A549 (cell line): ENCODE results near the gene KIRREL1. TPM values are rescaled to one million over a fixed set of nuclear protein-coding genes. Genes with fewer than 3 reads are reported as not detected.

Source experiments
- ATAC-seq, 2 experiments: fragments of 200-7000 bp in 1 of 2; fragments of >200 bp in 1 of 2; cut with Nextera tagmentation in 1 of 2; cut with Tn5 transposase in 1 of 2; 3 replicates each; pipeline versions ENCODE4 v1.8.0 to v1.9.1; 2018 to 2020; ENCODE audit warnings: mild to moderate bottlenecking in 1 of 2, moderate library complexity in 1 of 2
- CTCF ChIA-PET: fragments of 300-600 bp; sonication (Branson Sonifier 250); formaldehyde crosslinking; extraction: SDS; loops from one replicate; lab custom pipeline; 2021; ENCODE audit warnings: antibody characterized with exemption, inconsistent platforms; lab: Yijun Ruan, JAX
- POLR2A ChIA-PET: fragments of 350-600 bp; formaldehyde crosslinking; extraction: SDS; loops from one replicate; lab custom pipeline; 2021; ENCODE audit warnings: antibody characterized with exemption, inconsistent platforms; lab: Yijun Ruan, JAX
- DNase-seq, 2 experiments: peaks; one replicate each; pipeline versions ENCODE4 v3.0.0 to v3.0.0-alpha.2; 2011 to 2016; ENCODE audit warnings: low read depth in 1 of 2, low spot score in 1 of 2
- FAIRE-seq: peaks from 2 replicates; lab custom pipeline; 2011; peaks lifted over from hg19 to GRCh38; lab: Jason Lieb, UNC
- H3K27ac ChIP-seq, 2 experiments: fragments of >200 bp; sonication (Bioruptor Twin); formaldehyde crosslinking; 3 replicates each; pipeline ENCODE4 v1.5.1; 2016 to 2017
- H3K4me1 ChIP-seq: fragments of >200 bp; sonication (Bioruptor Twin); formaldehyde crosslinking; 3 replicates; pipeline ENCODE4 v1.6.1; 2016
- H3K4me2 ChIP-seq: fragments of >200 bp; sonication (Bioruptor Twin); formaldehyde crosslinking; 3 replicates; pipeline ENCODE4 v1.6.1; 2016
- H3K4me3 ChIP-seq: fragments of >200 bp; sonication (Bioruptor Twin); formaldehyde crosslinking; 3 replicates; pipeline ENCODE4 v1.5.1; 2016
- H3K9me3 ChIP-seq: fragments of >200 bp; sonication (Bioruptor Twin); formaldehyde crosslinking; 3 replicates; pipeline ENCODE4 v1.6.1; 2016
- BHLHE40 ChIP-seq: IDR thresholded peaks from 2 replicates; pipeline ENCODE4 v1.6.1; 2012; ENCODE audit warnings: low read depth, low read length, inconsistent platforms
- CHD2 ChIP-seq: fragments of 150-350 bp; IDR thresholded peaks from 2 replicates; pipeline ENCODE4 v1.6.1; 2014; ENCODE audit warnings: low read length; ENCODE audit not compliant: partially characterized antibody
- EP300 ChIP-seq, 2 experiments: fragments of >200 bp; sonication (Bioruptor Twin); formaldehyde crosslinking; IDR thresholded peaks; 2 replicates in 1 of 2; 3 replicates in 1 of 2; pipeline ENCODE4 v1.6.1; 2016 to 2017
- FOSB ChIP-seq: fragments of 250-450 bp; sonication (Bioruptor Pico); IDR thresholded peaks from 2 replicates; pipeline ENCODE4 v1.5.0; 2020; ENCODE audit warnings: mild to moderate bottlenecking, moderate library complexity
- JUNB ChIP-seq: fragments of >200 bp; sonication (Bioruptor Twin); formaldehyde crosslinking; IDR thresholded peaks from 2 replicates; pipeline ENCODE4 v1.6.1; 2016
- KDM1A ChIP-seq: fragments of 200-600 bp; sonication (generic); IDR thresholded peaks from 2 replicates; pipeline ENCODE4 v1.6.1; 2016; ENCODE audit warnings: low read depth, mild to moderate bottlenecking
- MYC ChIP-seq: IDR thresholded peaks from 2 replicates; pipeline ENCODE4 v1.6.1; 2012; ENCODE audit warnings: mild to moderate bottlenecking, inconsistent platforms, low read length, improper control_type of control experiment, borderline replicate concordance
- NPAS2 ChIP-seq: fragments of 250-450 bp; sonication (Bioruptor Pico); IDR thresholded peaks from 2 replicates; pipeline ENCODE4 v1.8.0; 2022; ENCODE audit warnings: mild to moderate bottlenecking, moderate library complexity, borderline replicate concordance
- RAD21 ChIP-seq, 2 experiments: fragments of >200 bp in 1 of 2; sonication (Bioruptor Twin) in 1 of 2; formaldehyde crosslinking in 1 of 2; IDR thresholded peaks in 1 of 2; conservative IDR thresholded peaks in 1 of 2; 2 replicates in 1 of 2; 3 replicates in 1 of 2; pipeline ENCODE4 v1.6.1; 2012 to 2018; ENCODE audit warnings: inconsistent platforms in 1 of 2
- RNF2 ChIP-seq: fragments of 200-600 bp; sonication (generic); IDR thresholded peaks from 2 replicates; pipeline ENCODE4 v1.6.1; 2016; ENCODE audit warnings: low read depth, mild to moderate bottlenecking, antibody characterized with exemption, moderate library complexity, borderline replicate concordance
- SMC3 ChIP-seq: fragments of >200 bp; sonication (Bioruptor Twin); formaldehyde crosslinking; IDR thresholded peaks from 3 replicates; pipeline ENCODE4 v1.6.1; 2018; ENCODE audit warnings: inconsistent platforms
- ZC3H11A ChIP-seq: fragments of 450-650 bp; IDR thresholded peaks from 2 replicates; pipeline ENCODE4 v1.6.1; 2014; ENCODE audit warnings: antibody characterized with exemption, mild to moderate bottlenecking
- WGBS: methylation state at CpG from one replicate; pipeline ENCODE4 v1.1.6; 2017; ENCODE audit errors: missing lambda C conversion rate; 5-methylcytosine and 5-hydroxymethylcytosine counted together
- polyA plus RNA-seq, 4 experiments: library from polyadenylated mRNA; depleted of rRNA in 3 of 4; stranded (reverse); fragments of >200 nt; fragmentation: RNase III in 1 of 4; extraction: RNeasy Plus Mini Kit Qiagen cat#74134 plus additional on column Dnase treatment in 1 of 4; gene quantifications; 2 replicates in 3 of 4; 3 replicates in 1 of 4; pipeline ENCODE4 v1.2.3, GENCODE V29; 2011 to 2017
- TF ChIP-seq, protein P1 (sequence below): fragments of >200 bp; sonication (Bioruptor Twin); formaldehyde crosslinking; IDR thresholded peaks from 3 replicates; pipeline ENCODE4 v1.6.1; 2016
- TF ChIP-seq, protein P2 (sequence below): fragments of >200 bp; sonication (Bioruptor Twin); formaldehyde crosslinking; IDR thresholded peaks from 3 replicates; pipeline ENCODE4 v1.5.1; 2016
- TF ChIP-seq, protein P3 (sequence below): fragments of 250-450 bp; sonication (Bioruptor Pico); IDR thresholded peaks from 2 replicates; pipeline ENCODE4 v1.5.0; 2021; ENCODE audit warnings: mild to moderate bottlenecking, moderate library complexity, borderline replicate concordance

KIRREL1 gene
- polyA plus RNA-seq, 2 of the 4 experiments (the other 2 are of a cell fraction): 18.7 to 41.3 TPM

- no peak for FAIRE-seq
- TF ChIP-seq, protein P1, sequence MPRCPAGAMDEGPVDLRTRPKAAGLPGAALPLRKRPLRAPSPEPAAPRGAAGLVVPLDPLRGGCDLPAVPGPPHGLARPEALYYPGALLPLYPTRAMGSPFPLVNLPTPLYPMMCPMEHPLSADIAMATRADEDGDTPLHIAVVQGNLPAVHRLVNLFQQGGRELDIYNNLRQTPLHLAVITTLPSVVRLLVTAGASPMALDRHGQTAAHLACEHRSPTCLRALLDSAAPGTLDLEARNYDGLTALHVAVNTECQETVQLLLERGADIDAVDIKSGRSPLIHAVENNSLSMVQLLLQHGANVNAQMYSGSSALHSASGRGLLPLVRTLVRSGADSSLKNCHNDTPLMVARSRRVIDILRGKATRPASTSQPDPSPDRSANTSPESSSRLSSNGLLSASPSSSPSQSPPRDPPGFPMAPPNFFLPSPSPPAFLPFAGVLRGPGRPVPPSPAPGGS: no peak
- TF ChIP-seq, protein P2, sequence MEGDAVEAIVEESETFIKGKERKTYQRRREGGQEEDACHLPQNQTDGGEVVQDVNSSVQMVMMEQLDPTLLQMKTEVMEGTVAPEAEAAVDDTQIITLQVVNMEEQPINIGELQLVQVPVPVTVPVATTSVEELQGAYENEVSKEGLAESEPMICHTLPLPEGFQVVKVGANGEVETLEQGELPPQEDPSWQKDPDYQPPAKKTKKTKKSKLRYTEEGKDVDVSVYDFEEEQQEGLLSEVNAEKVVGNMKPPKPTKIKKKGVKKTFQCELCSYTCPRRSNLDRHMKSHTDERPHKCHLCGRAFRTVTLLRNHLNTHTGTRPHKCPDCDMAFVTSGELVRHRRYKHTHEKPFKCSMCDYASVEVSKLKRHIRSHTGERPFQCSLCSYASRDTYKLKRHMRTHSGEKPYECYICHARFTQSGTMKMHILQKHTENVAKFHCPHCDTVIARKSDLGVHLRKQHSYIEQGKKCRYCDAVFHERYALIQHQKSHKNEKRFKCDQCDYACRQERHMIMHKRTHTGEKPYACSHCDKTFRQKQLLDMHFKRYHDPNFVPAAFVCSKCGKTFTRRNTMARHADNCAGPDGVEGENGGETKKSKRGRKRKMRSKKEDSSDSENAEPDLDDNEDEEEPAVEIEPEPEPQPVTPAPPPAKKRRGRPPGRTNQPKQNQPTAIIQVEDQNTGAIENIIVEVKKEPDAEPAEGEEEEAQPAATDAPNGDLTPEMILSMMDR: no peak
- TF ChIP-seq JUNB (no peak), FOSB (CRISPR knock-in tag) (no peak), CHD2 (no peak)
- CTCF ChIA-PET: interaction anchor here (0.7 to 45.7 kb wide), 12 partner anchors 10 to 925 kb away, joined by 3 to 2212 read pairs (median 6); partner anchors contain the start of gene KIRREL1
These were observed 126.7 kb downstream of the KIRREL1 start for GRCh38 chr1:158119976-158120653.

DNA sequence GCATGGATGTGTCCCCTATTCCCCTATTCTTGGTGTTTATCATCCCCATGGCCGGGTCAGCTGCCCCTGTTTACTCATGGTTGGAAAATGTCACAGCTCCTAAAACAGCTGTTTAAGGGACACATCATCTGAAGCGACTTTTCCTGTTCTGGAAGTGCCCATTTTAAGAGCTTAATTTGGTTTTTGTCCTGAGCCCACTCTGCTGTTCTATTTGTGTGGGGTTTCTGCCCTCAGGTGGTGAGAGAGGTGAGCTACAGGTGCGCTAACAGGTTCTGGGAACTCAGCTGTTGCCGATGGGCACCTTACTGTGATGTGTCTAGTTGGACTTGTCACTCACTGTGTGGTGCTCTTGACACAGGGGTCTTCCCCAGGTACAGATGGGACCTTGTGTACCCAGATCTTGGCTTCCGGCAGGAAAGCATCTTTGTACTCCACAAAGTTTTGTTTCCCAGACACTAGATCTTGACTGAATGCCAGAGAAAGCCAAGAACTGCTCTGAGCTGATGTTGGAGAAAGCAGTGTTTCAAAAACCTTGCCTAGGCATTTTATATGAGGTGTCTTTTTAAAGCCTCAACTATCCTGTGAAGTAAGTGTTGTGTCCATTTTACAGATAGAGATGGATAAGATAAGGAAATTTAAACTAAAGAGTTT is 128.3 kb downstream of the KIRREL1 start:
- TF ChIP-seq RAD21 (conservative IDR thresholded peaks at IDR 0.05 in 1 of 2, IDR thresholded peaks at IDR 0.05 in 1 of 2) (peak; percentile 95), SMC3 (peak; percentile 95), NPAS2 (CRISPR knock-in tag) (no peak)
- TF ChIP-seq, protein P2: peak; percentile 87
- DNase-seq: peak; percentile 58 to 65
- Histone ChIP-seq H3K27ac (no peak overlapping the region), H3K4me1 (0 out of 3 replicates have a peak, but pooled peaks cover 6% of the 10 kb centered on the region), H3K4me2 (no peak overlapping the region), H3K4me3 (no peak overlapping the region), H3K9me3 (no peaks in the 10 kb centered on the region)
- WGBS: 13% methylated on average over 5 of the region's 5 CpGs
- POLR2A ChIA-PET: interaction anchor here (0.9 kb wide), 1 partner anchor 130 kb away, joined by 4 read pairs; no protein-coding TSS in a partner anchor
- peak; percentile 67 for FAIRE-seq
- CTCF ChIA-PET: interaction anchor here (0.5 to 45.7 kb wide), 41 partner anchors 8 to 950 kb away, joined by 3 to 2212 read pairs (median 4); partner anchors contain the start of gene KIRREL1
- ATAC-seq: peak; percentile 66 to 74; a peak in 5 of 6 replicates

More at GRCh38 chr1:158119976-158120653, 126.7 kb downstream of the KIRREL1 start:
- no peak overlapping the region for H3K4me2 ChIP-seq
- ATAC-seq: no peak
- H3K4me3 ChIP-seq: no peak overlapping the region
- H3K9me3 ChIP-seq: no peaks in the 10 kb centered on the region
- H3K4me1 ChIP-seq: 0 out of 3 replicates have a peak, but pooled peaks cover 6% of the 10 kb centered on the region
- POLR2A ChIA-PET: no interaction called here
- H3K27ac ChIP-seq: peak overlapping the region in 1 of 2 experiments; percentile 17; a peak in 1 of 6 replicates
- DNase-seq: no peak
- 54% methylated on average over 5 of the region's 5 CpGs for WGBS

DNA sequence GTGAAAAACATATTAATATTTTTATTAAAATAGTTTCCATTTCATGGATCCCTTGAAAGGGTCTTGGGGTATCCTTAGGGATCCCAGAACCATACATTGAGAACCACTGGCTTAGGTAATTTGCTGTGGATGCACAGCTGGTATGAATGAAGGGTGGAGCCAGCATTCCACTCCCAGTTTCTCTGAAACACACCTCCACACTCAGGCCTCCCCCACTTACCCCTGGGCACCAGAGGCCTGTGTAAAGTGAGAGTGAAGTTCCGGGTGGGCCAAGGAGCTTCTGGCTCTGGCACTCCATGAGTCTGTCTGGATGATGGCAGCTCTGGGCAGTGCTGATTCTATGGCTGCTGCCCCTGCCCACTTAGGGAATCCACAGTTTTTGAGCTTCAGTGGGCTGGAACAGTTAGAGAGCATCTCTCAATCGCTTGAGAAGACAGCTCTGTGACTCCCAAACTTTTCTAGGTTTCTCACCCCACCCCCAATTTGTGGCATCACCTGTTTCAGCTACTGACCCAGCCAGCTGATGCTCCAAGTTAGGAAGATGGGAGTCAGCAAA is 129.5 kb downstream of the KIRREL1 start:
- Histone ChIP-seq H3K4me2 (no peak overlapping the region), H3K9me3 (no peaks in the 10 kb centered on the region), H3K4me3 (no peak overlapping the region), H3K27ac (no peak overlapping the region), H3K4me1 (0 out of 3 replicates have a peak, but pooled peaks cover 2% of the 10 kb centered on the region)
- FAIRE-seq (no peak), DNase-seq (no peak), ATAC-seq (no peak)
- ChIA-PET CTCF (interaction anchor here (1.2 to 45.7 kb wide), 9 partner anchors 12 to 629 kb away, joined by 3 to 2212 read pairs (median 38); partner anchors contain the start of gene KIRREL1), POLR2A (no interaction called here)
- WGBS: 19% methylated on average over 2 of the region's 2 CpGs
- TF ChIP-seq EP300 (IDR thresholded peaks at IDR 0.05) (no peak), KDM1A (no peak), BHLHE40 (no peak), MYC (no peak), RNF2 (no peak), ZC3H11A (no peak)
- TF ChIP-seq, protein P3, sequence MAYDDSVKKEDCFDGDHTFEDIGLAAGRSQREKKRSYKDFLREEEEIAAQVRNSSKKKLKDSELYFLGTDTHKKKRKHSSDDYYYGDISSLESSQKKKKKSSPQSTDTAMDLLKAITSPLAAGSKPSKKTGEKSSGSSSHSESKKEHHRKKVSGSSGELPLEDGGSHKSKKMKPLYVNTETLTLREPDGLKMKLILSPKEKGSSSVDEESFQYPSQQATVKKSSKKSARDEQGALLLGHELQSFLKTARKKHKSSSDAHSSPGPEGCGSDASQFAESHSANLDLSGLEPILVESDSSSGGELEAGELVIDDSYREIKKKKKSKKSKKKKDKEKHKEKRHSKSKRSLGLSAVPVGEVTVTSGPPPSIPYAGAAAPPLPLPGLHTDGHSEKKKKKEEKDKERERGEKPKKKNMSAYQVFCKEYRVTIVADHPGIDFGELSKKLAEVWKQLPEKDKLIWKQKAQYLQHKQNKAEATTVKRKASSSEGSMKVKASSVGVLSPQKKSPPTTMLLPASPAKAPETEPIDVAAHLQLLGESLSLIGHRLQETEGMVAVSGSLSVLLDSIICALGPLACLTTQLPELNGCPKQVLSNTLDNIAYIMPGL (CRISPR knock-in tag): no peak
